GM10266 (cell line): ENCODE results near the gene ZZZ3.
"Not testable (repeated sequence)": the region's sequence is repeated elsewhere in the genome, so short reads cannot be mapped to it uniquely, and the experiment has no call there.

Experiments used
- DNase-seq: peaks from one replicate; pipeline ENCODE4 v3.0.0; 2012; ENCODE audit errors: extremely low spot score
- TF ChIP-seq, protein P1 (sequence below): IDR thresholded peaks from 2 replicates; pipeline ENCODE4 v1.5.1; 2012; ENCODE audit warnings: mild to moderate bottlenecking, low read depth; ENCODE audit not compliant: control insufficient read depth, insufficient read depth; ENCODE audit errors: missing control alignments

Gene ZZZ3

GRCh38 chr1:77652970-77653516, 29.4 kb downstream of the ZZZ3 start:
- TF ChIP-seq, protein P1, sequence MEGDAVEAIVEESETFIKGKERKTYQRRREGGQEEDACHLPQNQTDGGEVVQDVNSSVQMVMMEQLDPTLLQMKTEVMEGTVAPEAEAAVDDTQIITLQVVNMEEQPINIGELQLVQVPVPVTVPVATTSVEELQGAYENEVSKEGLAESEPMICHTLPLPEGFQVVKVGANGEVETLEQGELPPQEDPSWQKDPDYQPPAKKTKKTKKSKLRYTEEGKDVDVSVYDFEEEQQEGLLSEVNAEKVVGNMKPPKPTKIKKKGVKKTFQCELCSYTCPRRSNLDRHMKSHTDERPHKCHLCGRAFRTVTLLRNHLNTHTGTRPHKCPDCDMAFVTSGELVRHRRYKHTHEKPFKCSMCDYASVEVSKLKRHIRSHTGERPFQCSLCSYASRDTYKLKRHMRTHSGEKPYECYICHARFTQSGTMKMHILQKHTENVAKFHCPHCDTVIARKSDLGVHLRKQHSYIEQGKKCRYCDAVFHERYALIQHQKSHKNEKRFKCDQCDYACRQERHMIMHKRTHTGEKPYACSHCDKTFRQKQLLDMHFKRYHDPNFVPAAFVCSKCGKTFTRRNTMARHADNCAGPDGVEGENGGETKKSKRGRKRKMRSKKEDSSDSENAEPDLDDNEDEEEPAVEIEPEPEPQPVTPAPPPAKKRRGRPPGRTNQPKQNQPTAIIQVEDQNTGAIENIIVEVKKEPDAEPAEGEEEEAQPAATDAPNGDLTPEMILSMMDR, result no peak
- no peak for DNase-seq

DNA sequence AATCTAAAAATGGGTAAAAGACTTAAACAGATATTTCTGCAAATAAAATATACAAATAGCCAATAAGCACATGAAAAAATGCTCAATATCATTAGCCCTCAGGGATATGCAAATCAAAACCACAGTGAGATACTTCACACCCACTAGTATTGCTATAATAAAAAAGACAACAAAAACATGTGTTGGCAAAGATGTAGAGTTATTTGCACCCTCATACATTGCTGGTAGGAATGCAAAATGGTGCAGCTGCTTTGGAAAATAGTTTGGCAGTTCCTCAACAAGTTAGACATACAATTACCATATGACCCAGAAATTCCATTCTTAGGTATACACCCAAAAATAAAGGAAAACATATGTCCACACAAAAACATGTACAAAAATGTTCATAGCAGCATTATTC, 30.2 kb downstream of the ZZZ3 start:
- TF ChIP-seq, protein P1, result no peak
- DNase-seq, result no peak

DNA sequence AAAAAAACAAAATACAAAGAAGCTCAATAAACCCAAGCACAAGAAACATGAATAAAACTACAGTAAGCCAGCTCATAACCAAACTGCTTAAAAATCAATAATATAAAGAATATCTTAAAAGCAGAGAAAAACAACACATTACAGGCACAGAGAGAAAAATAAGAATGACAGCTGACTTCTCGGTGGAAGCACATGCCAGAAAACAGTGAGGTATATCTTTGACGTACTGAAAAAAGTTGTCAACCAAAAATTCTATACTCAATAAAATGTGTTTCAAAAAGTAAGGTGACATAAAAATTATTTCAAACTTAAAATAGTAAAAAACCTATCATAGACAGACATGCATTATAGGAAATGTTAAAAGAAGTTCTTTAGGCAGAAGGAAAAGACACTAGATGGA, 33.3 kb downstream of the ZZZ3 start:
- DNase-seq, result no peak
- TF ChIP-seq, protein P1, result no peak

DNA sequence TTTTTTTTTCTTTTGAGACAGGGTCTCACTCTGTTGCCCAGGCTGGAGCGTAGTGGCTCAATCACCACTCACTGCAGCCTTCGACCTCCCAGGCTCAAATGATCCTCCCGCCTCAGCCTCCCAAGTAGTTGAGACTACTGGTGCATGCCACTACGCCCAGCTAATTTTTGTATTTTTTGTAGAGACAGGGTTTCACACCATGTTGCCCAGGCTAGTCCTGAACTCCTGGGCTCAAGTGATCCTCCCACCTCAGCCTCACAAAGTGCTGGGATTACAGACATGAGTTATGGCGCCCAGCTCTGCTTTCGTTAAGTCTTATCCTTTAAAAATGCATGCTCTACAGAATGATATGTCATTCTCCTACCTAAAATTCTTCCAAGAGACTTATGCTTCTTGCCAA, 36.2 kb downstream of the ZZZ3 start:
- not testable (repeated sequence) for DNase-seq

- DNase-seq, result no peak
- TF ChIP-seq, protein P1, result no peak
These were observed 39.0 kb downstream of the ZZZ3 start for GRCh38 chr1:77643456-77643855.

- no peak for DNase-seq
- TF ChIP-seq, protein P1, result no peak
These were observed 39.5 kb downstream of the ZZZ3 start for GRCh38 chr1:77642941-77643340.

GRCh38 chr1:77642196-77642595, 40.3 kb downstream of the ZZZ3 start:
- TF ChIP-seq, protein P1, result no peak
- DNase-seq, result no peak

GRCh38 chr1:77639557-77640069, 42.8 kb downstream of the ZZZ3 start:
- TF ChIP-seq, protein P1, result no peak
- DNase-seq, result no peak
